Right lobe of liver (tissue), 4 donors: ENCODE results near the gene PXDN.
"Not testable (repeated sequence)": the region's sequence is repeated elsewhere in the genome, so short reads cannot be mapped to it uniquely, and the experiment has no call there.

ENCODE experiments used
- POLR2A ChIP-seq: fragments of 450-650 bp; IDR thresholded peaks from one replicate; pipeline ENCODE4 v1.6.1; 2017; ENCODE audit warnings: antibody characterized with exemption, mild to moderate bottlenecking
- TF ChIP-seq, protein P1 (sequence below), 4 donors: fragments of 200-600 bp in 3 of 4; fragments of 450-650 bp in 1 of 4; IDR thresholded peaks; one replicate each; pipeline versions ENCODE4 v1.5.1 to v1.8.0; 2016 to 2022; ENCODE audit warnings: antibody characterized with exemption in 4 of 4, mild to moderate bottlenecking in 2 of 4
- donor health status: DM: no; HTN: no; CAD: no.
- donor health status: DM: no; HTN: no; CAD: no.
- donor health status: DM: no; HTN: yes; CAD: no.

DNA sequence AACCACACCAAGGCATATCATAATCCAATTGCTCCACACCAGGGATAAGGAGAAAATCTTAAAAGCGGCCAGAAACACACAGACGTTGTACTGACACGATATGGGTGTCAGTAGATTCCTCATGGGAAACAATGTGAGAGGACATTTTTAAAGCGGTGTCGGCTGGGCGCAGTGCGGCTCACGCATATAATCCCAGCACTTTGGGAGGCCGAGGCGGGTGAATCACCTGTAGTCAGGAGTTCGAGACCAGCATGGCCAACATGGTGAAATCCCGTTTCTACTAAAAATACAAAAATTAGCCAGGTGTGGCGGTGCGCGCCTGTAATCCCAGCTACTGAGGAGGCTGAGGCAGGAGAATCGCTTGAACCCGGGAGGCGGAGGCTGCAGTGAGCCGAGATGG, 11.0 kb downstream of the PXDN start:
- TF ChIP-seq, protein P1, sequence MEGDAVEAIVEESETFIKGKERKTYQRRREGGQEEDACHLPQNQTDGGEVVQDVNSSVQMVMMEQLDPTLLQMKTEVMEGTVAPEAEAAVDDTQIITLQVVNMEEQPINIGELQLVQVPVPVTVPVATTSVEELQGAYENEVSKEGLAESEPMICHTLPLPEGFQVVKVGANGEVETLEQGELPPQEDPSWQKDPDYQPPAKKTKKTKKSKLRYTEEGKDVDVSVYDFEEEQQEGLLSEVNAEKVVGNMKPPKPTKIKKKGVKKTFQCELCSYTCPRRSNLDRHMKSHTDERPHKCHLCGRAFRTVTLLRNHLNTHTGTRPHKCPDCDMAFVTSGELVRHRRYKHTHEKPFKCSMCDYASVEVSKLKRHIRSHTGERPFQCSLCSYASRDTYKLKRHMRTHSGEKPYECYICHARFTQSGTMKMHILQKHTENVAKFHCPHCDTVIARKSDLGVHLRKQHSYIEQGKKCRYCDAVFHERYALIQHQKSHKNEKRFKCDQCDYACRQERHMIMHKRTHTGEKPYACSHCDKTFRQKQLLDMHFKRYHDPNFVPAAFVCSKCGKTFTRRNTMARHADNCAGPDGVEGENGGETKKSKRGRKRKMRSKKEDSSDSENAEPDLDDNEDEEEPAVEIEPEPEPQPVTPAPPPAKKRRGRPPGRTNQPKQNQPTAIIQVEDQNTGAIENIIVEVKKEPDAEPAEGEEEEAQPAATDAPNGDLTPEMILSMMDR (IDR thresholded peaks at IDR 0.05): not testable (repeated sequence)
- not testable (repeated sequence) for TF ChIP-seq POLR2A
